ENCODE results near the gene TAP1. TPM values are rescaled to one million over a fixed set of nuclear protein-coding genes. Genes with fewer than 3 reads are reported as not detected.

TAP1 gene
- total RNA-seq, 1 donor from 2014 or later: 28.2 TPM

- Histone ChIP-seq H3K27me3 (ENCODE audit: control insufficient read depth, insufficient read depth, low read length) (peaks cover 4% of the 10 kb centered on the region), H3K4me3 (ENCODE audit: low read depth, low read length) (no peak overlapping the region), H3K36me3 (ENCODE audit: control insufficient read depth, insufficient read depth, low read length) (no peaks in the 10 kb centered on the region)
- DNase-seq (ENCODE audit: low read depth) (no peak), FAIRE-seq (no peak)
- no peak for TF ChIP-seq CTCF (IDR thresholded peaks at IDR 0.05; ENCODE audit: insufficient read depth, low read length, severe bottlenecking)
These were observed 13.5 kb upstream of the TAP1 start for GRCh38 chr6:32867022-32867477.

- FAIRE-seq (no peak), DNase-seq (ENCODE audit: low read depth) (no peak)
- Histone ChIP-seq H3K4me3 (ENCODE audit: low read depth, low read length) (no peak overlapping the region), H3K27me3 (ENCODE audit: control insufficient read depth, insufficient read depth, low read length) (peaks cover 4% of the 10 kb centered on the region), H3K36me3 (ENCODE audit: control insufficient read depth, insufficient read depth, low read length) (no peaks in the 10 kb centered on the region)
- TF ChIP-seq CTCF (IDR thresholded peaks at IDR 0.05; ENCODE audit: insufficient read depth, low read length, severe bottlenecking): no peak
These were observed 12.4 kb upstream of the TAP1 start for GRCh38 chr6:32865724-32866443.

- DNase-seq (ENCODE audit: low read depth) (no peak), FAIRE-seq (no peak)
- no peak overlapping the region for H3K4me3 ChIP-seq (ENCODE audit: low read depth, low read length)
- H3K36me3 ChIP-seq (ENCODE audit: control insufficient read depth, insufficient read depth, low read length): no peaks in the 10 kb centered on the region
- H3K27me3 ChIP-seq (ENCODE audit: control insufficient read depth, insufficient read depth, low read length): no peaks in the 10 kb centered on the region
- no peak for TF ChIP-seq CTCF (IDR thresholded peaks at IDR 0.05; ENCODE audit: insufficient read depth, low read length, severe bottlenecking)
These were observed 9.2 kb upstream of the TAP1 start for GRCh38 chr6:32862725-32863124.

- TF ChIP-seq CTCF (IDR thresholded peaks at IDR 0.05; ENCODE audit: insufficient read depth, low read length, severe bottlenecking): no peak
- no peaks in the 10 kb centered on the region for H3K36me3 ChIP-seq (ENCODE audit: control insufficient read depth, insufficient read depth, low read length)
- no peak for FAIRE-seq
- no peak for DNase-seq (ENCODE audit: low read depth)
- H3K4me3 ChIP-seq (ENCODE audit: low read depth, low read length): no peak overlapping the region
- H3K27me3 ChIP-seq (ENCODE audit: control insufficient read depth, insufficient read depth, low read length): no peaks in the 10 kb centered on the region
These were observed 7.2 kb upstream of the TAP1 start for GRCh38 chr6:32860674-32861073.

- no peak for TF ChIP-seq CTCF (IDR thresholded peaks at IDR 0.05; ENCODE audit: insufficient read depth, low read length, severe bottlenecking)
- no peaks in the 10 kb centered on the region for H3K27me3 ChIP-seq (ENCODE audit: control insufficient read depth, insufficient read depth, low read length)
- no peak for DNase-seq (ENCODE audit: low read depth)
- H3K4me3 ChIP-seq (ENCODE audit: low read depth, low read length): no peak overlapping the region
- no peak for FAIRE-seq
- H3K36me3 ChIP-seq (ENCODE audit: control insufficient read depth, insufficient read depth, low read length): no peaks in the 10 kb centered on the region
These were observed 4.7 kb upstream of the TAP1 start for GRCh38 chr6:32858194-32858593.
